Activated CD8-positive, alpha-beta T cell treated with anti-CD3 and anti-CD28 coated beads for 36 hours (primary cell): ENCODE measurements around the gene KCNMB2. TPM values are rescaled to one million over a fixed set of nuclear protein-coding genes. Genes with fewer than 3 reads are reported as not detected.

Source experiments
- ATAC-seq: fragments of 200-7000 bp; cut with Tn5 transposase; one replicate; pipeline ENCODE4 v1.10.0; 2021; ENCODE audit warnings: mild to moderate bottlenecking, moderate library complexity
- CTCF ChIA-PET: fragments of 350-600 bp; sonication (Branson Sonifier 250); formaldehyde crosslinking; loops from one replicate; lab custom pipeline; 2021; ENCODE audit warnings: antibody characterized with exemption; lab: Charles Lee
- POLR2A ChIA-PET: fragments of 350-600 bp; sonication (Branson Sonifier 250); formaldehyde crosslinking; loops from one replicate; lab custom pipeline; 2021; ENCODE audit warnings: antibody characterized with exemption; lab: Charles Lee
- DNase-seq: peaks from one replicate; pipeline ENCODE4 v3.0.0-alpha.2; 2020
- H3K27ac Mint-ChIP-seq: one replicate; pipeline ENCODE4 v1.8.0; 2021; ENCODE audit warnings: mild to moderate bottlenecking, mixed read lengths
- H3K27me3 Mint-ChIP-seq: one replicate; pipeline ENCODE4 v1.8.0; 2021; ENCODE audit warnings: mixed read lengths
- H3K36me3 Mint-ChIP-seq: one replicate; pipeline ENCODE4 v1.8.0; 2021; ENCODE audit warnings: low read depth, mixed read lengths
- H3K4me1 Mint-ChIP-seq: one replicate; pipeline ENCODE4 v1.8.0; 2021; ENCODE audit warnings: low read depth, mixed read lengths
- H3K4me3 Mint-ChIP-seq: one replicate; pipeline ENCODE4 v1.8.0; 2021; ENCODE audit warnings: mild to moderate bottlenecking, moderate library complexity, mixed read lengths
- H3K9me3 Mint-ChIP-seq: one replicate; pipeline ENCODE4 v1.8.0; 2021; ENCODE audit warnings: mixed read lengths
- intact Hi-C: fragments of 100-400 bp; cut with micrococcal nuclease; formaldehyde crosslinking; loops from one replicate; pipeline ENCODE4 v1.10.0; 2022
- total RNA-seq, 2 experiments: library from RNA; stranded (reverse); gene quantifications; one replicate each; pipeline ENCODE4 v1.2.3, GENCODE V29; 2021
- TF ChIP-seq, protein P1 (sequence below): fragments of 200-600 bp; IDR thresholded peaks from one replicate; pipeline ENCODE4 v1.8.0; 2022; ENCODE audit warnings: antibody characterized with exemption, mild to moderate bottlenecking

KCNMB2 gene
- total RNA-seq, 2 experiments from 2014 or later = not detected

DNA sequence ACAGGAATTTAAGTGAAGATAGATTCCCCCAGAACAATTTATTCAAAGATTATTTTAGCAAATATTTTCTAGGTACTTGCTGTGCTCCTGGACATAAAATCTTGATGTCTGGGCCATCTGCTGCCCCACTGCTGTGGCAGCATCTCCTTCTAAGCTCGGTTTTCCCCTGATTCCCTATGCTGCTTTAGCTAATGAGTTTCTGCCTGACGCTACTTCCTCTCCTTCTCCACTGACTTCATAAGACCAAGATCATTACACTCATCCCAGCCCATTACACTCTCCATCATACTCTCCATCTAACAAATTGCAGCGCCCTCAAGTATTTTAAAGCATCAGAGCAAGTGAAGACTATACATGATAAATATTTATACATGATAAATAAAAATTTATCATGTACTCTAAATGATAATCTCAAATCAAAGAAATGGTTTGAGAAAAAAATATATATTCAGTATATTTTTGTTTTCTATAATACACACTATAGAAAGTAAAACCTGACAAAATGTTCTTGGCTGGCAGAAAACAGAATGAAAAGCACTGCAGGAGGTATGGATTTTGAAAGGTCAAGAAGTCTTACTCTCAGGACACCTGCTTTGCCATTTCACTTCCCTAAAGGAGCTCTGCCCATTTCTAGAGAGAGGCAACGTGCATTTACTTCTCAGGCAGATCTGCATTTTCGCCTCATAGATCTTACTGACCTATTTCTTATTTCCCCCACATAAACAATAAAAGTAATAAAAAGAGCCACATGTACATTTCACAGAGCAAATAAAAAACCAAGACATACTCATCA, 232.0 kb downstream of the KCNMB2 start:
- H3K9me3 Mint-ChIP-seq = peaks cover 5% of the 10 kb centered on the region
- H3K4me3 Mint-ChIP-seq = no peak overlapping the region
- no peaks in the 10 kb centered on the region for H3K36me3 Mint-ChIP-seq
- ATAC-seq (no peak), DNase-seq (no peak)
- no peak overlapping the region for H3K27ac Mint-ChIP-seq
- H3K4me1 Mint-ChIP-seq = peaks cover 1% of the 10 kb centered on the region
- intact Hi-C loops = no loop called here
- H3K27me3 Mint-ChIP-seq = no peaks in the 10 kb centered on the region
- ChIA-PET POLR2A (no interaction called here), CTCF (no interaction called here)
- TF ChIP-seq, protein P1, sequence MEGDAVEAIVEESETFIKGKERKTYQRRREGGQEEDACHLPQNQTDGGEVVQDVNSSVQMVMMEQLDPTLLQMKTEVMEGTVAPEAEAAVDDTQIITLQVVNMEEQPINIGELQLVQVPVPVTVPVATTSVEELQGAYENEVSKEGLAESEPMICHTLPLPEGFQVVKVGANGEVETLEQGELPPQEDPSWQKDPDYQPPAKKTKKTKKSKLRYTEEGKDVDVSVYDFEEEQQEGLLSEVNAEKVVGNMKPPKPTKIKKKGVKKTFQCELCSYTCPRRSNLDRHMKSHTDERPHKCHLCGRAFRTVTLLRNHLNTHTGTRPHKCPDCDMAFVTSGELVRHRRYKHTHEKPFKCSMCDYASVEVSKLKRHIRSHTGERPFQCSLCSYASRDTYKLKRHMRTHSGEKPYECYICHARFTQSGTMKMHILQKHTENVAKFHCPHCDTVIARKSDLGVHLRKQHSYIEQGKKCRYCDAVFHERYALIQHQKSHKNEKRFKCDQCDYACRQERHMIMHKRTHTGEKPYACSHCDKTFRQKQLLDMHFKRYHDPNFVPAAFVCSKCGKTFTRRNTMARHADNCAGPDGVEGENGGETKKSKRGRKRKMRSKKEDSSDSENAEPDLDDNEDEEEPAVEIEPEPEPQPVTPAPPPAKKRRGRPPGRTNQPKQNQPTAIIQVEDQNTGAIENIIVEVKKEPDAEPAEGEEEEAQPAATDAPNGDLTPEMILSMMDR = no peak

DNA sequence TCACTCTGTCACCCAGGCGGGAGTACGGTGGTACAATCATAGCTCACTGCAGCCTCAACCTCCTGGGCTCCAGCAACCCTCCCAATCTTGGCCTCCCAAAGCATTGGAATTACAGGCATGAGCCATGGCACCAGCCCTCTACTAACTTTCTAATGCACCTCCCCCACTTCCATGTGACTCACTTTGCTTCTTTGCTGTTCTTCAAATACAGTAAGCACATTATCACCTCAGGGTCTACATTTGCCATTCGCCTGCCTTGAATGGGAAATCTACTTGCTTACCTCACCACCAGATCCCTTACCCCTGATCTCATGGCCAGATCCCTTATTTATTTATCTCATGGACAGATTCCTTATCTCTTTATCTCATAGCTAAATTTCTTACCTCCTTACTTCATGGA, 235.3 kb downstream of the KCNMB2 start:
- Mint-ChIP-seq H3K4me3 (no peak overlapping the region), H3K27me3 (no peaks in the 10 kb centered on the region), H3K27ac (no peak overlapping the region), H3K9me3 (peaks cover 8% of the 10 kb centered on the region), H3K36me3 (no peaks in the 10 kb centered on the region), H3K4me1 (peaks cover 1% of the 10 kb centered on the region)
- ChIA-PET CTCF (no interaction called here), POLR2A (no interaction called here)
- intact Hi-C loops = no loop called here
- TF ChIP-seq, protein P1 = no peak
- no peak for ATAC-seq
- no peak for DNase-seq

DNA sequence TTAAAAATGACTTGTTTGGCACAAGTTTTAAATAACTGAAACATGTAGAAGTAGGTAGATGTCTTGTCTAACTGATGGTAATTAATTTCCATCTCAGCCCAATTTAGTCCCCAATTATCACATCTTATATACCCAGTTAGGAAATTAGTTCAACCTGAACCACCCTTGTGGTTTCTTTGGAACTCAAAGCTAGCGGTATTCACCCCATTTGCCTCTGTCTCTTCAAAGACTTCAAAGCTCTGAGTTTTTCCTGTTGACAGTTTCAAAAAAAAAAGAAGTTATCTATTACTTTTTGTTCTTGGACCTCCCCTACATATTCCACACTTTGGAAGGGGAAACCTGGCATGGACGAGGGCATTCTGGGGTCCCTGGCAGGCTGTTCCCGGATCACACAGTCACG, 236.5 kb downstream of the KCNMB2 start:
- Mint-ChIP-seq H3K4me3 (no peak overlapping the region), H3K9me3 (peaks cover 8% of the 10 kb centered on the region), H3K27ac (no peak overlapping the region), H3K4me1 (peaks cover 1% of the 10 kb centered on the region), H3K27me3 (no peaks in the 10 kb centered on the region), H3K36me3 (no peaks in the 10 kb centered on the region)
- TF ChIP-seq, protein P1 = no peak
- DNase-seq (no peak), ATAC-seq (no peak)
- ChIA-PET CTCF (no interaction called here), POLR2A (no interaction called here)
- intact Hi-C loops = no loop called here

DNA sequence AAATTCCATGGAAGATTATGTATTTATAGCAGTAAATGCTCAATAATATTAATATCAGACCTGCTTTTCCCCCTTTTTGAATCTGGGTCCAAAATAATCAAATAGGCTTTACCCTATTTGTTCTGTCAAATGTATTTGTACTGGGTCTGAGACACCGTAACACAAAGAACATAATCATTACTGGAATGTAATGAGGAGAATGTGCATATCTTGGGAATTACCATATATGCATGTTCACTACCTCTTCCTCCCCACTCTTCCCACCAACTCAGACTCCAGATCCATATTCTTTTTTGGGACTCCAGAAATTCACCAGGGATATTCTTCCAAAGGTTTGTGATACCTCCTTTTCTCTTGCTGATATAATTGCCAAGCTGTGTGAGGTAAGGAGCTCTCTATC, 237.1 kb downstream of the KCNMB2 start:
- Mint-ChIP-seq H3K27ac (no peak overlapping the region), H3K4me1 (peaks cover 1% of the 10 kb centered on the region), H3K9me3 (peaks cover 8% of the 10 kb centered on the region), H3K27me3 (no peaks in the 10 kb centered on the region), H3K36me3 (no peaks in the 10 kb centered on the region), H3K4me3 (no peak overlapping the region)
- intact Hi-C loops = no loop called here
- TF ChIP-seq, protein P1 = no peak
- POLR2A ChIA-PET = no interaction called here
- no peak for ATAC-seq
- no peak for DNase-seq
- CTCF ChIA-PET = no interaction called here

DNA sequence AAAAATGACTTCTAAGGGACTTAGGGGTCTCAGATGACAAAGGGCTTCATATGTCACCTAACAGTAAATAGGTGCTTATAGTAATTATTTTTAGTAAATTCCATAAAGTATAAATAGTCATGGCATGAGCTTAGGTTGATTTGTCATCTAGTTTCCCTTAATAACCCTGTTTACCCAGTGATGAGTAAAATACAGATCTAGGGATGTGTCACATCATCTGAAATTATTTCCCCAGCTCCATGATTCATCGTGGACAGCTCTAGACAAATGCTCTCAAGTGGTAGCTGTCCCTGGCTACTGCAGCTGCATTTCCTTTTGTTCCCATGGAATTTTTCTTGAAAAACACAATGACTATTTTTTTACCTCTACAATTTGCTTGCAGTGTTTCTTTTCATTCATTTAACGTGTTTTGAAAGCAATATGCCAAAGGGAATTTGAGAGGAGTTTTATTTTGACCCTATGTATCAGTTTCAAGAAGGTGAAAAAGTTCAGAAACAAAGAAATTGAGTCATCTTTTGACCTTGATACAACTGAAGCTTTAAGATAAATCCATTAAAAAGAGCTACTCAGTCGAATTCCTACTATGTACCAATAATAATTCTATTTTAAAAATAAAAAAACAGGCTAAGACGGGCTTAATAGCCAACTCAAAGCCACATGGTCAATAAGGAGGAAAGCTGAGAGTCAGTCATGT, 241.6 kb downstream of the KCNMB2 start:
- H3K9me3 Mint-ChIP-seq = peaks cover 3% of the 10 kb centered on the region
- no peak overlapping the region for H3K27ac Mint-ChIP-seq
- peak; percentile 39 for ATAC-seq
- POLR2A ChIA-PET = no interaction called here
- intact Hi-C loops = no loop called here
- H3K4me3 Mint-ChIP-seq = no peak overlapping the region
- no peak for DNase-seq
- TF ChIP-seq, protein P1 = no peak
- H3K36me3 Mint-ChIP-seq = no peaks in the 10 kb centered on the region
- CTCF ChIA-PET = no interaction called here
- H3K27me3 Mint-ChIP-seq = no peaks in the 10 kb centered on the region
- H3K4me1 Mint-ChIP-seq = no peaks in the 10 kb centered on the region
